GM21381 (cell line): ENCODE results near the gene NEIL1.
"Not testable (repeated sequence)": the region's sequence is repeated elsewhere in the genome, so short reads cannot be mapped to it uniquely, and the experiment has no call there.

Experiments
- ATAC-seq: cut with Tn5 transposase; IDR thresholded peaks from one replicate; pipeline ENCODE4 v1.9.1; 2021; ENCODE audit warnings: mild to moderate bottlenecking, moderate library complexity; ENCODE audit not compliant: unreplicated experiment

NEIL1 gene

DNA sequence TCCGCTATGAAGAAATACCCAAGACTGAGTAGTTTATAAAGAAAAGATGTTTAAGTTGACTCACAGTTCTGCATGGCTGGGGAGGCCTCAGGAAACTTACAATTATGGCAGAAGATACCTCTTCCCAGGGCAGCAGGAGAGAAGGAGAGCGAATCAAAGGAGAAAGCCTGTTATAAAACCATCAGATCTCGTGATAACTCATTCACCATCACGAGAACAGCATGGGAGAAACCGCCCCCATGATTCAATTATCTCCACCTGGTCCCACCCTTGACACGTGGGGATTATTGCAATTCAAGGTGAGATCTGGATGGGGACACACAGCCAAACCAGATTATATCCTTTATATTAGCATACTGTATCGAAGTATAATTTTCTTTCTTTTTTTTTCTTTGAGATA lies 14.7 kb upstream of the NEIL1 start:
- ATAC-seq = not testable (repeated sequence)

DNA sequence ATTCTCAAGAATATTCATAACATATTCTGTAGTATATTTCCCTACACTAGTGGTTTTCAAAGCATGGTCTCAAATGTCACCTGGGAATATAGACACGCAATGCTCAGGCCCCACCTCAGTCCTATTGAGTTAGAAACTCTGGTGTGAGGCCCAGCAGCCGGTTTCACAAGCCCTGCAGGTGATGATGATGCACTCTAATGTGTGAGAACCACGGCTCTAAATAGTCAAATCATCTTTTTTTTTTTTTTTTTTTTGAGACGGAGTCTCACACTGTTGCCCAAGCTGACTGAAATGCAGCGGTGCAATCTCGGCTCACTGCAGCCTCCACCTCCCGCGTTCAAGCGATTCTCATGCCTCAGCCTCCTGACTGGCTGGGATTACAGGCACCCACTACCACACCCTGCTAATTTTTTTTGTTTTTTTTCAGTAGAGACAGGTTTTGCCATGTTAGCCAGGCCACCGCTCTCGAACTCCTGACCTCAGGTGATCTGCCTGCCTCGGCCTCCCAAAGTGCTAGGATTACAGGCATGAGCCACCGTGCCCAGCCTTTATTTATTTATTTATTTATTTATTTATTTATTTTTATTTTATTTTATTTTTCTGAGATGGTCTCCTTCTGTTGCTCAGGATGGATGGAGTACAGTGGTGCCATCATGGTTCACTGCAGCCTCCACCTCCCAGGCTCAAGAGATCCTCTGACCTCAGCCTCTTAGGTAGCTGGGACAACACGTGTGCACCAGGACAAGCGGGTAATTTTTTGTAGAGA lies 13.0 kb upstream of the NEIL1 start:
- ATAC-seq = not testable (repeated sequence)

DNA sequence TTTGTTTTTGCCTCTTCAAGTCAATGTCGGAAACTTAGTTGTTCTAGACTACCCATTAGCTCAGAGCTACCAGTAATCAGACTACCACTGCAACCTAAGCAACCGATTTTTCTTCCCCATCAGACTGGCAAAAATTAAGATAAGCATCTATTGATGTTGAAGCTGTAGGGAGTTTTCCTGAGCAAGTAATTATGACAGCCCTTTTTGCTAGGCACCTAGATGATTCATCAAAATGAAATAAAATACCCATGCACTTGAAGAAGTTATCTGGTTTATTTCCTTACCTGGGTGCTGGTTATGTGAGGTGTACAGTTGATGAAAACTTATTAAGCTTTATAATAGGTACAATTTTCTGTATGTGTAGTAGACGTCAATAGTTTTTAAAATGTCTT lies 11.5 kb upstream of the NEIL1 start:
- no peak for ATAC-seq

DNA sequence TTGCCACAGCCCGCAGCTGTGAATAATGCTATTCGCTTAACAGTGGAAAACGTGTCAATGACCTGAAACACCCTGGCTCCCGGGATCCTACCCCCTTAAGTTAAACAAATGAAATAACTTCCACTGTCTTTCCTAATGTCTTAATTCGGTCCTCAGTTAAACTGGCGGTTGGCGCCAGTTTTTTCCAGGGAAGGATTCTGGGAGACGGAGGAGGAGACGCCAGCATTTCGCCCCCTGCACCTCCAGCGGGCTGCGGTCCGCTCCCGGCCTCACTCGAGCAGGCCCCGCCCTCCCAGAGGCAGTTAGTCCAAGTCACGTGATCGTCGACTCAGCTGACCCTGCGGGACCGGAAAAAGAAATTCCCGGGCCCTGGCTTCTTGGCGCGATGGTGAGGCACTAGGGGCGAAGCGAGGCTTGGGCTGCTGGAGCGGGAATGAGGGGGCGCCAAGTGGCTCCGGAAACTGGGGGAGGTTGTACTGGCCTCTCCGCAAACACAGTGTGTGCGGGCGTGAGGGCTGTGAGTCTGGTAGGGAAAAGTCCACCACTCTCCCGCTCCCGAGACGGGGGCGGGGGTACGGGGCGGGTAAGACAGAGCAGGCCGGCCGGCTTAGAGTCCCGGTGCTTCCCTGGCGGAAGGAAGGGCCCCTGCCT lies 11.0 kb upstream of the NEIL1 start, which contains the start of gene COMMD4:
COMMD4 (plus strand) TSS at position 359 of the 651 bp plus-strand sequence; CDS start at position 386, 27 bp downstream.
- ATAC-seq = peak; percentile 78

DNA sequence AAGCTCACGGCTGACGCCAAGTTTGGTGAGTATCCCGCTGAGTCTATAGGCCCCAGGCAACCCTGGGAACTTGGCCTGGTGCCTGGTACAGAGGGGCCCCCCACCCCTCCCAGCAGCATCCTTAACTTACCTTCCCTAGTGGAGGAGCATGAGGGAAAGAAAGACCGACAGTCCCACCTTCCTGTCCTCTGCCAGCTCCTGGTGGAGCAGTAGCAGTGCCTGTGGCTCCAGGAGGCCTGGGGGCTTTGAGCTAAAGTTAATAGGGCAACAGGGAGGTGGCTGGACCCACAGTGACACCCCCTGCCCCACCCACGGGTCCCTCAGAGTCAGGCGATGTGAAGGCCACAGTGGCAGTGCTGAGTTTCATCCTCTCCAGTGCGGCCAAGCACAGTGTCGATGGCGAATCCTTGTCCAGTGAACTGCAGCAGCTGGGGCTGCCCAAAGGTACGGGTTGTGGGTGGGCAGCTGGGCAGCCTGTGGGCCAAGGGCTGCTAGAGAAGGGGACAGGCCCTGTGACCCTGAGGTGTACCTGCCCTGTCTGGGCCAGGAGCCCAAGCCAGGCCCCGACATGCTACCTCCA lies 8.1 kb upstream of the NEIL1 start:
- ATAC-seq = no peak

DNA sequence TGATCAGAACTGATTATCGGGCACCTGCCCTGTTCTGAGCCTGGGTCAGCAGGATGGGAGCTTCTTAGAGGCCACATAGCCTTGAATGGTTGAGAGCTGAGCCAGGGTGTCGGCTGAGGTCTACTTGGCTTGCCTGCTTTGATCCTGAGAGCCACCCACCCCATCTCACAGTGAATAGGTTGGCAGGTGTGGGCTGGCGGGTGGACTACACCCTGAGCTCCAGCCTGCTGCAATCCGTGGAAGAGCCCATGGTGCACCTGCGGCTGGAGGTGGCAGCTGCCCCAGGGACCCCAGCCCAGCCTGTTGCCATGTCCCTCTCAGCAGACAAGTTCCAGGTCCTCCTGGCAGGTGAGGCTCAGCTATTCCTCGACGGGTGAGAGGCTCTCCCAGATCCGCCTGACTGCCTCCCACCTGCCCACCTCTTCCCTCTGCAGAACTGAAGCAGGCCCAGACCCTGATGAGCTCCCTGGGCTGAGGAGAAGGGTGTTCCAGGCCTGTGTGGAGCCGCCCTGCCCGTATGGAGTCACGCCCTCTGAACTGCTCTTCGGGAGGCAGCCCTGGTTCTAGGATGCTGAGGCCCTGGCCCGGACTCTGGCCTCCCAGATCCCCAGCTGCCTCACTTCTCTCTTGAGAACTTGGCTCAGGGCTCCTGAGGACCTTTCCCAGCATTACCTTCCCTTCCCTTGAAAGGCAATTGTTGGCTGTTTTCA lies 7.2 kb upstream of the NEIL1 start:
- no peak for ATAC-seq

DNA sequence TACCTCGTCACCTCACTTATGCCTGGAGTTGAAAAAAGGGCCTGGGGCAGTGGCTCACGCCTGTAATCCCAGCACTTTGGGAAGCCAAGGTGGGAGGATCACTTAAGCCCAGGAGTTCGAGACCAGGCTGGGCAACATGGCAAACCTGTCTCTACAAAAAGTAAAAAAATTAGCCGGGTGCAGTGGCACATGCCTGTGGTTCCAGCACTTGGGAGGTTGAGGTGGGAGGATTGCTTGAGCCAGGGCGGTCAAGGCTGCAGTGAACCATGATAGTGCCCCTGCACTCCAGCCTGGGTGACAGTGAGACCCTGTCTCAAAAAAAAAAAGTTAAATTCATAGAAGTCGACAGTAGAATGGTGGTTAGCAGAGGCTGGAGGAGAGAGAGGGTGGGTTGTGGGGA lies 4.6 kb upstream of the NEIL1 start:
- no peak for ATAC-seq

DNA sequence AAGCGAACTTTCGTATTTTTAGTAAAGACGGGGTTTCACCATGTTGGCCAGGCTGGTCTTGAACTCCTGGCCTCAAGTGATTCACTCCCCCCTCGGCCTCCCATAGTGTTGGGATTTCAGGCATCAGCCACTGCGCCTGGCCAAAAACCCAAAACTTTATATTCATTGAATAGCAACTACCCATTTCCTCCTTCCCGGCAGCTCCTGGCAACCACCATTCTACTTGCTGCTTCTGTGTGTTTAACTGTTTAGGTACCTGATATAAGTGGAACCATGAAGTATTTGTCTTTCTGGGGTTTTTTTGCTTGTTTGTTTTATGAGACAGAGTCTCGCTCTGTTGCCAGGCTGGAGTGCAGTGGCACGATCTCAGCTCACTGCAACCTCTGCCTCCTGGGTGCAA lies 2.9 kb upstream of the NEIL1 start:
- not testable (repeated sequence) for ATAC-seq

DNA sequence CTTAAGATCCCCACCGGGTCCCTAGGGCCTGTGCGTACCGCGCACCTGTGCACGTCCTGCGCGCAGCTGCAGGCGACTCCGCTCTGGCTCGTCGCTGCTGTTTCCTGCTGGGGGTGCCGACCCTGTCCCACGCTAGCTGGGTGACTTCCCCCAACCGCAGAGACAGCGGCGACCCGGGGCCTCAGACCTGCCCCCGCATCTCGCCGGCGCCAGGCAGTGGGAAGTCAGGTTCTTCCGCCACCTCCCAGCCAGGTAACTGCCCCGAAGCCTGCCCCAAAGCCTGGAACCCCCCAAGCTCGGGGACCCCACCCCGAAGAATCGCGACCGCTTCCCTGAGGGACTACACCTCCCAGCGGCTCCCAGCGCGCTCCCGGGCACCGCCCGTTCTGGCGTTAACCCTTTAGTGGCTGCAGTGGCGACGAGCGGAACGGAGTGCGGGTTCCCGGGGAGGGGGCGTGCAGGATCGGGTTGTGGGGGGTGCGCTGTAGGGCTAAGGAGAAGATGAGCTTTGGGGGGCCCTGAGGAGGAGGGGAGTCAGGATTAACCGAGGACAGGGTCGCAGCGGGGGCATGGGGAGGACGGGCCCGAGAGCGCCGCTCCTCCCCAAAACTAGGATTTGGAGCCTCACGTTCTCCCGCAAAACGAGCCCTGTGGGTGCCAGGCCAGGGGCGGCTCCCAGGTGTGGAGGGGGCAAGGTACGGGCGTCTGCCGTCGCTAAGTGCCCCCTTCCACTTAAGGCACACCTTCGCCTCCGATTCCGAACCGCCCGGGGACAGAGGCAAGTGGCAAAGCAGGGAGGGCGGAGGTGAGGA lies 589 bp downstream of the NEIL1 start:
- no peak for ATAC-seq

DNA sequence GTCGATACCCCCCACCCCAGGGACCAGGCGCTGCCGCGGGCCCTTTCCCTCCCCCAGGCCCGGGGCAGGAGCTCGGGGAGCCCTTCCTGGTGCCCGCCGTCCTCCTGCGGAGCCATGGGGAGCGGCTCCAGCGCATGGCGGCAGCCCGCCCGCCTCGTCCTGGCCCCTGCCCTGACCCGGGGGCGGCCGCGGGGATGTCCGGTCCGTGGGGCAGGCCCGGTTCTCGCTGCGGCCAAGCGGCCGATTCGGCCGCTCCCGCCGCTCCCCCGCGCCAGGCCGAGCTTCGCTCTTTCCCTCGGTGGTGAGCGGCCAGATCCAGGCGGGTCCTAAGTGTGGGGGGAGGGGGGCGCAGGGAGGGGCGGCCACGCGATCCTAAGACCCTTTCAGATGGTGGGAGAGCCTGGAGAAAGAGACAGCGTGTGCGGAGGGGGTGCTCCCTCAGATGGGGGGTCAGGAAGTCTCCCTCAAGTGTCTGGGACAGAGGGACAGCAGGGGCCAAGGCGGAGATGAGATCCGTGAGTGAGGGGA lies 1.3 kb downstream of the NEIL1 start:
- no peak for ATAC-seq

DNA sequence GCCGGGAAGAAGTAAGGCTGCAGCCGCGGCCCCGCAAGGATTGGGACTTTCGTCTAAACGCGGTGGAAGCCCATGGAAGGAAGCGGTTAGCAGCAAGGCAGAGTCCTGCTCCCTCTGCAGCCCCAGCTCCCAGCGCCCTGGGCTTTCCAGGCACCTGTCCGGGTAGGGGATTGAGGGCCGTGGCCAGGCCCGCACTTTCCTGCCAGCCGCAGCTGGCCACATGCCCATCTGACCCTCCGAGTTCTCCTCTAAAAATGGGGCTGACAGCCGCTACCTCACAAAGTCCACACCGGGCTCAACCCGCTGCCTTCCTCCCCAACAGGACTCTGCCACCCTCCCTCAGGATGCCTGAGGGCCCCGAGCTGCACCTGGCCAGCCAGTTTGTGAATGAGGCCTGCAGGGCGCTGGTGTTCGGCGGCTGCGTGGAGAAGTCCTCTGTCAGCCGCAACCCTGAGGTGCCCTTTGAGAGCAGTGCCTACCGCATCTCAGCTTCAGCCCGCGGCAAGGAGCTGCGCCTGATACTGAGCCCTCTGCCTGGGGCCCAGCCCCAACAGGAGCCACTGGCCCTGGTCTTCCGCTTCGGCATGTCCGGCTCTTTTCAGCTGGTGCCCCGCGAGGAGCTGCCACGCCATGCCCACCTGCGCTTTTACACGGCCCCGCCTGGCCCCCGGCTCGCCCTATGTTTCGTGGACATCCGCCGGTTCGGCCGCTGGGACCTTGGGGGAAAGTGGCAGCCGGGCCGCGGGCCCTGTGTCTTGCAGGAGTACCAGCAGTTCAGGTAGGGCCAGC lies 1.9 kb downstream of the NEIL1 start:
- no peak for ATAC-seq

DNA sequence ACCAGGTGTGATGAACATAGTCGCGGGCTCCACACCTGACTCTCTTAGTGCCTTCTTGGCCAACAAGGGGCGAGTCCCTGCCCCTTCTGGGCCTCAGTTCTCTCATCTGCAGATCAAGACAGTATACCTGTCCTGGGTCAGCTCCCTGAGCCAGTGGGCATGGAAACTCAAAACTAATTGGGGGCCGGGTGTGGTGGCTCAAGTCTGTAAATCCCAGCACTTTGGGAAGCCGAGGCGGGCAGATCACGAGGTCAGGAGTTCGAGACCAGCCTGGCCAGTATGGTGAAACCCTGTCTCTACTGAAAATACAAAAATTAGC lies 2.5 kb downstream of the NEIL1 start:
- ATAC-seq = not testable (repeated sequence)

DNA sequence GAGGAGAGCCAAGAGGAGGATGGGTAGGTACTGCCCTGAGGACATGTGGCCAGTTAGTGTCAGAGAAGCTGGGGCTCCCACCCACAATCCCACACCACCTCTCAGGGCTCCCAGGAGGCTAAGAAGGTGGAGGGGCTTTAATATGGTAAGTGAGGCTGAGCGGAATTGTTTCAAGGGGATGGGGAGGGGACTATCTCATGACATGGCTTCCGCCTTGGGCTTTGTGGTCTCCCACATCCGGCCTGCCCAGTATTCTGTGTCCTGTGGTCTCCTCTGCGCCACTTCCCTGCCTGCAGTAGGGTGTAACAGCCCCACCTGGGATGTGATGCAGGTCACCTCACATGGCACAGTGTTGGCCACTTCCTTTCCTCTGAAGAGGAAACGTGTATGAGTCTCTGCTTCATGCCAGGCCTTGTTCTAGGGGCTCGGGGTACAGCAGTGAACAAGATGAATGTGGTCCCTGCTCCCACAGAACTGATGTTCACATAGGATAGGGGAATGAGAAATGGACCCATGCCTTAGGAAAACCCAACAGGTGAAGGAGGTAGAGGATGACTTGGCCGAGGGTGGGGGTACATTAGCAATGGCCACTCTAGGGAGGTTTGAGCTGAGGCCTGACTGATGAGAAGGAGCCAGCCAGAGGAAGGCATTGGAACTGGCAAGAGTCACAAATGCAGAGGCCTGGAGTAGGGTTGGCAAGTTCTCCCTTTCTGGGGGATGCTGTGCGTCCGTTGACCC lies 3.2 kb downstream of the NEIL1 start:
- no peak for ATAC-seq

DNA sequence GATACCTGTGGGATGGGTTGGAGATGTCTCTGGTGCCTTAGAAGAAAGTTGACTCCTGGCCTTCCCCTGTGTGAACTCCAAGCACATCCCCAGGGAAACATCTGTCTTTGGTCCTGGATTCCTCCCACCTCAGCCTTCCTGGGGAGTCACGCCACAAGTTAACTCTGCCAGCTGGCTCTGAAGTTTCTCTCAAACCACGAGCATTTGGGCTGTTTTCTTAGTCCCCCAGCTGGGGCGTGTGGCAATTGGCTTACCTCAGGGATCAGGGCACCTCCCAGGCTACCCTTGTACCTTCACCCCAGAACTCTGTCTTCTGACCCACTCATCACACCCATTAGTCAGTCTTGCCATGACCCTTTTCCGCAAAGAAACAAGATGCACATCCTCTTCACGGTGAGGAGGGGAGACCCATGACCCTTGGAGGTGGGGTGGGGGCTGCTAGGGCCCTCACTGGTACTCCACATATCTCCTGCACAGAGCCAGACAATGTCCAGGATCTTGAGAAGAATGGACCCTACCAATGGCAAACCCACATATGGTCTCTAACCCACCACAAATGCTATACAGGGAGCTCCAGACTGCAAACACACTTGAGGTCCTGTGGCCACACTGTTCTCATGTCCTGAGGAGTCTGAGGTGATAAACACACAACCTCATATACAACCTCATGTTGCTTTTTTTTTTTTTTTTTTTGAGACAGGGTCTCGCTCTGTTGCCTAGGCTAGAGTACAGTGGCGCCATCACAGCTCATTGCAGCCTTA lies 3.9 kb downstream of the NEIL1 start:
- ATAC-seq = no peak

DNA sequence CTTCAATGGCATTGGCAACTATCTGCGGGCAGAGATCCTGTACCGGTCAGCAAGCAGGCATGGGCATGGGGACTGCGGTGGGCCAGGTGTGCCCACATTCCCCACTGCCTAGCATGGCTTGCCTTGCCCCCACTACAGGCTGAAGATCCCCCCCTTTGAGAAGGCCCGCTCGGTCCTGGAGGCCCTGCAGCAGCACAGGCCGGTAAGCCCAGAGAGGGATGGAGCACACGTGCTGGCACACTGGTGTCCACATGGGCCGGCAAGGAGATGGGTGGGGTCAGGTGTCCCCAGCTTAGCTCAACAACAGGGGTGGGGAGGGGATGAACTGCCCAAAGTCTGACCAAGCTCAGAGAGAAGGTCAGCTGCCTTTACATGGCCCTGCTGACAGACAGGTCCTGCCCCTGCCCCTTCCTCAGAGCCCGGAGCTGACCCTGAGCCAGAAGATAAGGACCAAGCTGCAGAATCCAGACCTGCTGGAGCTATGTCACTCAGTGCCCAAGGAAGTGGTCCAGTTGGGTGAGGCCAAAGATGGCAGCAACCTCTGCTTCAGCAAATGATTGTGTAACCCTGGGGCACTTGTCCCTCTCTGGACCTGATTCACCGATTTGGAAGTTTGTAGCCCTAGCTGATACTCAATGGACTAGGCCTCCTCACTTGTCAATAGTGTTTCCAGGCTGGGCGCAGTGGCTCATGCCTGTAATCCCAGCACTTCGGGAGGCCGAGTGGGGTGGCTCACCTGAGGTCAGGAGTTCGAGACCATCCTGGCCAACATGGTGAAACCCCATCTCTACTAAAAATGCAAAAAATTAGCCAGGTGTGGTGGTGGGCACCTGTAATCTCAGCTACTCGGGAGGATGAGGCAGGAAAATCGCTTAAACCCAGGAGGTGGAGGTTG lies 5.6 kb downstream of the NEIL1 start:
- ATAC-seq = no peak

DNA sequence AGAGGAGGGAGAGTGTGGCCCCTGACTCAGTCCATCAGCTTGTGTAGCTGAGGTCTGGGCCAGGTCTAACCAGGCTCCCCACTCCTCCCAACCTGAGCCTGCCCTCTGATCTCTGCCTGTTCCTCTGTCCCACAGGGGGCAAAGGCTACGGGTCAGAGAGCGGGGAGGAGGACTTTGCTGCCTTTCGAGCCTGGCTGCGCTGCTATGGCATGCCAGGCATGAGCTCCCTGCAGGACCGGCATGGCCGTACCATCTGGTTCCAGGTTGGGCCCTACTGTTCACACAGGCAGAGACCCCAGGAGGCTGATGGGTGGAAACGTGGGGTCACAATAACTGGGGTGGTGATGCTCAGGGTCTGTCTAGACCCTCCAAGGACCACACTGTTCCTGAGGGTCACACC lies 6.8 kb downstream of the NEIL1 start:
- ATAC-seq = no peak

DNA sequence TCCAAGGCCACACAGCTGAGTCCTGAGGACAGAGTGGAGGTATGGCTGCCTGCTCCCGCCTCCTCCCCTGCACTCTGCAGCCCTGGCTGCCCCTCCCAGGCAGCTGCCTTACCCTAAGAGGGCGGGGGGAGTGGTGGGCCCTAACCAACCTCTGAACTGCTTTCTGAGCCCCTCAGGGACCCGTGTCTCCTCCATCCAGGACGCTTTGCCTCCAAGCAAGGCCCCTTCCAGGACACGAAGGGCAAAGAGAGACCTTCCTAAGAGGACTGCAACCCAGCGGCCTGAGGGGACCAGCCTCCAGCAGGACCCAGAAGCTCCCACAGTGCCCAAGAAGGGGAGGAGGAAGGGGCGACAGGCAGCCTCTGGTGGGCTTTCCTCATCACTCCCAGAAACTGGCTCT lies 7.6 kb downstream of the NEIL1 start:
- no peak for ATAC-seq
